IMR-90 (cell line): Measurements from ENCODE around the gene TNNI3K. TPM values are rescaled to one million over a fixed set of nuclear protein-coding genes. Genes with fewer than 3 reads are reported as not detected.
A peak's percentile ranks its signal among the peaks of the same experiment; 100 is the strongest.

ENCODE experiments used
- ATAC-seq: fragments of 200-7000 bp; cut with Tn5 transposase; 2 replicates; pipeline ENCODE4 v1.9.1; 2020; ENCODE audit warnings: low read depth, mild to moderate bottlenecking, moderate library complexity
- BruUV-seq: library from RNA; stranded (reverse); fragments of 400-500 nt; replicated peaks from 2 replicates; lab custom pipeline; 2021; lab: Mats Ljungman, UMichigan
- CTCF ChIA-PET: fragments of 300-600 bp; formaldehyde crosslinking; extraction: SDS; loops from one replicate; lab custom pipeline; 2021; ENCODE audit warnings: antibody characterized with exemption; lab: Yijun Ruan, JAX
- POLR2A ChIA-PET: fragments of 300-600 bp; sonication (Branson Sonifier 250); formaldehyde crosslinking; loops from one replicate; lab custom pipeline; 2022; ENCODE audit warnings: antibody characterized with exemption; ENCODE audit not compliant: unreplicated experiment; lab: Charles Lee
- DNase-seq: peaks from one replicate; pipeline ENCODE4 v3.0.0; 2013
- H2AFZ ChIP-seq: replicated peaks from 2 replicates; pipeline ENCODE3; 2013; ENCODE audit warnings: low read length, mild to moderate bottlenecking; ENCODE audit not compliant: poor library complexity
- H2AK5ac ChIP-seq: 2 replicates; pipeline ENCODE4 v1.6.1; 2013; ENCODE audit warnings: low read depth, low read length, inconsistent platforms
- H2AK9ac ChIP-seq: replicated peaks from 2 replicates; pipeline ENCODE3; 2013; ENCODE audit warnings: mild to moderate bottlenecking, low read depth, low read length, moderate library complexity; ENCODE audit not compliant: poor library complexity
- H2BK120ac ChIP-seq: 2 replicates; pipeline ENCODE4 v1.6.1; 2013; ENCODE audit warnings: low read depth, low read length, inconsistent platforms
- H2BK15ac ChIP-seq: 3 replicates; pipeline ENCODE4 v1.6.1; 2013; ENCODE audit warnings: low read depth, low read length, inconsistent platforms
- H2BK20ac ChIP-seq: 2 replicates; pipeline ENCODE4 v1.6.1; 2013; ENCODE audit warnings: low read depth, mild to moderate bottlenecking, inconsistent platforms, low read length, moderate library complexity
- H2BK5ac ChIP-seq: 2 replicates; pipeline ENCODE4 v1.6.1; 2013; ENCODE audit warnings: mild to moderate bottlenecking, low read depth, low read length, inconsistent platforms; ENCODE audit not compliant: poor library complexity, severe bottlenecking
- H3K14ac ChIP-seq: replicated peaks from 2 replicates; pipeline ENCODE4 v1.6.1; 2013; ENCODE audit warnings: low read depth, low read length, inconsistent platforms
- H3K18ac ChIP-seq: 2 replicates; pipeline ENCODE4 v1.6.1; 2013; ENCODE audit warnings: low read depth, low read length, control low read depth
- H3K23ac ChIP-seq: 2 replicates; pipeline ENCODE4 v1.6.1; 2013; ENCODE audit warnings: low read depth, low read length, inconsistent platforms
- H3K27ac ChIP-seq: 2 replicates; pipeline ENCODE4 v1.5.1; 2013; ENCODE audit warnings: mild to moderate bottlenecking, control low read depth, low read length; ENCODE audit not compliant: insufficient read depth
- H3K27me3 ChIP-seq: 2 replicates; pipeline ENCODE4 v1.6.1; 2013; ENCODE audit warnings: low read length; ENCODE audit not compliant: control insufficient read depth, insufficient read depth
- H3K36me3 ChIP-seq: 2 replicates; pipeline ENCODE4 v1.6.1; 2013; ENCODE audit warnings: low read length, mixed read lengths; ENCODE audit not compliant: control insufficient read depth, insufficient read depth
- H3K4ac ChIP-seq: 2 replicates; pipeline ENCODE4 v1.6.1; 2013; ENCODE audit warnings: low read depth, low read length, inconsistent platforms
- H3K4me1 ChIP-seq: 2 replicates; pipeline ENCODE4 v1.6.1; 2013; ENCODE audit warnings: low read length, mixed read lengths; ENCODE audit not compliant: control insufficient read depth, insufficient read depth
- H3K4me2 ChIP-seq: 2 replicates; pipeline ENCODE4 v1.6.1; 2013; ENCODE audit warnings: low read depth, mild to moderate bottlenecking, control low read depth, low read length, moderate library complexity
- H3K4me3 ChIP-seq: 2 replicates; pipeline ENCODE4 v1.5.1; 2013; ENCODE audit warnings: low read depth, mild to moderate bottlenecking, control low read depth, low read length, moderate library complexity; ENCODE audit not compliant: insufficient read depth
- H3K56ac ChIP-seq: 2 replicates; pipeline ENCODE4 v1.6.1; 2013; ENCODE audit warnings: low read length, inconsistent platforms; ENCODE audit not compliant: insufficient read depth; ENCODE audit errors: extremely low read depth
- H3K79me1 ChIP-seq, 2 experiments: 2 replicates each; pipeline ENCODE4 v1.6.1; 2013; ENCODE audit warnings: low read length in 2 of 2, inconsistent platforms in 1 of 2, low read depth in 1 of 2
- H3K9ac ChIP-seq: 2 replicates; pipeline ENCODE4 v1.6.1; 2013; ENCODE audit warnings: low read depth, low read length, control low read depth
- H3K9me1 ChIP-seq: 2 replicates; pipeline ENCODE4 v1.6.1; 2013; ENCODE audit warnings: low read length, inconsistent platforms; ENCODE audit not compliant: insufficient read depth
- H3K9me3 ChIP-seq: 2 replicates; pipeline ENCODE4 v1.6.1; 2013; ENCODE audit warnings: low read length; ENCODE audit not compliant: control insufficient read depth, insufficient read depth
- H4K20me1 ChIP-seq: 2 replicates; pipeline ENCODE4 v1.6.1; 2013; ENCODE audit warnings: low read length, inconsistent platforms; ENCODE audit not compliant: insufficient read depth
- H4K5ac ChIP-seq: 2 replicates; pipeline ENCODE4 v1.6.1; 2013; ENCODE audit warnings: mild to moderate bottlenecking, low read depth, low read length, control low read depth
- H4K8ac ChIP-seq, 2 experiments: 2 replicates each; pipeline ENCODE4 v1.6.1; 2013; ENCODE audit warnings: low read depth in 2 of 2, low read length in 2 of 2, control low read depth in 1 of 2, inconsistent platforms in 1 of 2
- H4K91ac ChIP-seq: 2 replicates; pipeline ENCODE4 v1.6.1; 2013; ENCODE audit warnings: low read depth, low read length, inconsistent platforms; ENCODE audit not compliant: insufficient read depth
- BHLHE40 ChIP-seq: fragments of 150-350 bp; IDR thresholded peaks from 2 replicates; pipeline ENCODE4 v1.6.1; 2016; ENCODE audit warnings: mild to moderate bottlenecking, low read depth, low read length
- CEBPB ChIP-seq: IDR thresholded peaks from 2 replicates; pipeline ENCODE4 v1.6.1; 2012; ENCODE audit warnings: low read depth, low read length, improper control_type of control experiment
- FOS ChIP-seq: fragments of 150-350 bp; IDR thresholded peaks from 2 replicates; pipeline ENCODE4 v1.6.1; 2016; ENCODE audit warnings: low read depth, low read length
- WGBS, 2 experiments: methylation state at CpG; one replicate each; pipeline versions ENCODE4 v1.1.5 to v1.1.7; 2013; ENCODE audit warnings: missing lambda C conversion rate in 2 of 2; ENCODE audit not compliant: insufficient read length in 1 of 2; ENCODE audit errors: extremely low coverage in 2 of 2; 5-methylcytosine and 5-hydroxymethylcytosine counted together
- dilution Hi-C: fragments of 300-500 bp; cut with HindIII; formaldehyde crosslinking; loops from one replicate; pipeline ENCODE4 v1.14.3; 2018; ENCODE audit warnings: low sequenced_read_pairs; ENCODE audit not compliant: unreplicated experiment
- in situ Hi-C: fragments of 300-500 bp; cut with MboI; formaldehyde crosslinking; loops from 3 replicates; pipeline ENCODE4 v1.14.3; 2019; ENCODE audit warnings: low sequenced_read_pairs, inconsistent platforms, mixed read lengths
- intact Hi-C: fragments of 100-400 bp; cut with micrococcal nuclease; formaldehyde crosslinking; loops from 2 replicates; pipeline ENCODE4 v1.10.0; 2022
- polyA plus RNA-seq, 3 experiments: library from polyadenylated mRNA; depleted of rRNA; stranded (reverse); fragments of >200 nt; gene quantifications; 2 replicates each; pipeline ENCODE4 v1.2.3, GENCODE V29; 2012; ENCODE audit warnings: low replicate concordance in 1 of 3
- total RNA-seq: library from RNA; depleted of rRNA; stranded (reverse); fragments of >200 nt; gene quantifications from 2 replicates; pipeline ENCODE4 v1.2.3, GENCODE V29; 2012
- TF ChIP-seq, protein P1 (sequence below): fragments of 150-350 bp; IDR thresholded peaks from 2 replicates; pipeline ENCODE4 v1.6.1; 2016; ENCODE audit warnings: low read depth, mild to moderate bottlenecking, low read length, moderate library complexity, borderline replicate concordance

The TNNI3K gene
- total and polyA plus RNA-seq, 2 of the 4 experiments (the other 2 are of a cell fraction), result 0.90 to 1.3 TPM

DNA sequence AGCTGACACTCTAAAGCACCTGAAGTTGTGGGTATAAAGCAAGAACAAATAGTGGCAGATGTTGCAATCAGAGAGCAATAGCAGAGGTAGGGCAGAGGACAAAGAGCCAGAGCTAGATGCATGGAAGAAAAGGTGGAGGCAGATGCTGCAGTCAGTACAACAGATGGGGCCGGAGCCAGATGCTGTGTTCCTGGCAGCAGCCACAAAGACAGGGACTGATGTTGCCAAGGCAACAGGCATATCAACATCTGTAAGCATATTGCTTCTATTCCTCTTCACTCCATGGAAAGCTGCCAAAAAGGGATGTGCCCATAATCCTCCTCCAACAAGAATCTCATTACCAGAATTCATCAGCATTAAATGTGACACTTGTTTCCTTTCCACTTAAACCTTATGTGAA is 108.0 kb downstream of the TNNI3K start:
- Histone ChIP-seq H3K36me3 (no peaks in the 10 kb centered on the region), H4K91ac (no peak overlapping the region), H3K23ac (no peak overlapping the region), H4K8ac (no peak overlapping the region), H3K14ac (no peak overlapping the region), H3K18ac (no peak overlapping the region), H3K4me1 (peaks cover 2% of the 10 kb centered on the region; the same call in 1 of the 2 replicates), H3K56ac (no peak overlapping the region), H3K4me3 (no peak overlapping the region), H3K9me3 (no peaks in the 10 kb centered on the region), H2AK5ac (no peak overlapping the region), H3K4ac (no peak overlapping the region), H2BK20ac (no peak overlapping the region), H4K20me1 (no peaks in the 10 kb centered on the region), H3K79me1 (no peaks in the 10 kb centered on the region), H2AFZ (no peak overlapping the region), H2BK5ac (no peak overlapping the region), H4K5ac (no peak overlapping the region), H3K27ac (no peak overlapping the region), H2AK9ac (no peak overlapping the region), H3K27me3 (no peaks in the 10 kb centered on the region), H2BK120ac (no peak overlapping the region), H3K9ac (no peak overlapping the region), H3K9me1 (no peaks in the 10 kb centered on the region), H3K4me2 (no peak overlapping the region), H2BK15ac (no peak overlapping the region)
- BruUV-seq, result no TSS peak
- POLR2A ChIA-PET, result no interaction called here
- intact Hi-C loops (no loop called here), dilution Hi-C loops (no loop called here), in situ Hi-C loops (no loop called here)
- TF ChIP-seq BHLHE40 (no peak), CEBPB (no peak), FOS (no peak)
- TF ChIP-seq, protein P1, sequence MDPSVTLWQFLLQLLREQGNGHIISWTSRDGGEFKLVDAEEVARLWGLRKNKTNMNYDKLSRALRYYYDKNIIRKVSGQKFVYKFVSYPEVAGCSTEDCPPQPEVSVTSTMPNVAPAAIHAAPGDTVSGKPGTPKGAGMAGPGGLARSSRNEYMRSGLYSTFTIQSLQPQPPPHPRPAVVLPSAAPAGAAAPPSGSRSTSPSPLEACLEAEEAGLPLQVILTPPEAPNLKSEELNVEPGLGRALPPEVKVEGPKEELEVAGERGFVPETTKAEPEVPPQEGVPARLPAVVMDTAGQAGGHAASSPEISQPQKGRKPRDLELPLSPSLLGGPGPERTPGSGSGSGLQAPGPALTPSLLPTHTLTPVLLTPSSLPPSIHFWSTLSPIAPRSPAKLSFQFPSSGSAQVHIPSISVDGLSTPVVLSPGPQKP, result no peak
- ATAC-seq (no peak), DNase-seq (peak; percentile 27)
- CTCF ChIA-PET, result no interaction called here
- no CpG with 5 or more reads among the region's 1 CpG for WGBS, 2 experiments
